T47D (cell line): ENCODE data around the gene WFDC12.

ENCODE experiments used
- DNase-seq, 2 experiments: peaks; one replicate each; pipeline versions ENCODE4 v3.0.0 to v3.0.0-alpha.2; 2011 to 2012; ENCODE audit warnings: low read depth in 1 of 2, low spot score in 1 of 2
- JUND ChIP-seq: IDR thresholded peaks from 2 replicates; pipeline ENCODE4 v1.6.1; 2012; ENCODE audit warnings: low read depth
- in situ Hi-C: cut with HindIII; loops from 2 replicates; pipeline ENCODE4 v1.10.0; 2016; ENCODE audit warnings: low sequenced_read_pairs, low pct_unique_long_range_greater_than_20kb

WFDC12 gene

DNA sequence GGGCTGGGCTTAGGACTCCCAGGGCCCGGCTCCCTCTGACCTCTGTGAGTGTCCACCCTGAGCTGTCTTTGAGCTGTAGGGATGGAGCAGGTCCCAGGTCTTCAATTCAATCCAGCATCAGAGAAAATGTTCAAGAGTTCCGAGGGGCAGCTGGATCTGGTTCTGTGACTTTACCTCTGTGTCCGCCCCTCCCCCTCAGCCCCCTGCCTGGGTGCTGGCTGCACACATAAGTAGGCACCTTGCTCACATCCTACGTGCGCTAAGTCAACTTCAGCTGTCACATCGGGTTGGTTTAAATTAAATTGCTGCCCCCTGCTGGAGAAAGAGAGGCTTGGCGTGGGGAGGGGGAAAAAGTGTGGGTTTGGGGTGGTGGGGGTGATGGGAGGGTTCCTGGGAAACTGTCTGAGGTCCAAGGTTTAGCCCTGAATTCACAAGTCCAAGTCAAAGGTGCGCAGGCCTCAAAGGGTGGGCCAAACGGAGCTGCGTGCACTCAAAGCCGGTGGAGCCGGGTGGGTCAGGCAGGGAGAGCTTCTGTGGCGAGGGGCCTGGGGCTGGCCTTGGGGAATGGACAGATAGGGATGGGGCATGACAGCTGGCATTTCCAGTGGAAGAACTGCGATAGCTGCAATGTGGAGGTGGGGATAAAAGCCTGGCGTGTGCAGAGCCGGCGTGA, 12.3 kb downstream of the WFDC12 start:
- in situ Hi-C loops, result no loop called here
- no peak for TF ChIP-seq JUND
- DNase-seq, result peak in 1 of 2 experiments; percentile 31

DNA sequence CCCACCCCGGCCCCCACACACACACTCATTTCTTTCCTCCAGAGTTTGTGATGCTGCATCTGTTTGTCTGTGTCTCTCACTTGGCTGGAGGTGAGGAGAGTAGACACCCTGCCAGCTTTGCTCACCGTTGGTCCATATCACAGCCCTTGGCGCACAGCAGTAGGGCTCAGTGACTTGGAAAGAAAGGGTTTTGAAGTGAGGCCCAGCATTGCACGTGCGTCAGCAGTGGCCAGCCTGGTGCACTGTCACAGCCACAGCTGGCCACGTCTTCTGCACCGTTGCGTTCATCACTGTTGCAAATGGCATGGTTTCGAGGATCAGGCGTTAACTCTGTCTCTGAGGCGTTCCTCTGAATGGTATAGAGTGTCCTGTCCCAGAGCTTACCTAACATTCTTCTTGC, 13.0 kb downstream of the WFDC12 start:
- TF ChIP-seq JUND, result no peak
- in situ Hi-C loops, result no loop called here
- no peak for DNase-seq

DNA sequence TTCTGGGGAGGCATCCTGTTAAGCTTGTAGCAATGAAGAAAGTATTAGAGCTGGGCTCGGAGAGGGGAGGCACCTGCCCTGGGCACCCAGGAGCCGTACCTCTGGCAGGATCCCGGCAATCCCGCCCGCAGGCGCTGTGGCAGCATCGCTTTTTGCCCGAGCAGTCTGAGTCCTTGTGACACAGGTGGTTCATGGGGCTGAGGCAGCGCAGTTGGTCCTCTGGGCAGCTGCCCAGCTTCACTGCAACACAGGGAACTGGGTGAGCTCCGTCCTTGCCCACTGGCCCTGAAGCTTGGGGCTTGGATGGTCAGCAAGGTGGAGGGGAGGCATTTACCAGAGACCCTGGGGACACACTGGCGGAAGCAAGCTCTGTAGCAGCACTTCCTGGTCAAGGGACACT, 14.0 kb downstream of the WFDC12 start:
- in situ Hi-C loops, result no loop called here
- DNase-seq, result no peak
- no peak for TF ChIP-seq JUND

DNA sequence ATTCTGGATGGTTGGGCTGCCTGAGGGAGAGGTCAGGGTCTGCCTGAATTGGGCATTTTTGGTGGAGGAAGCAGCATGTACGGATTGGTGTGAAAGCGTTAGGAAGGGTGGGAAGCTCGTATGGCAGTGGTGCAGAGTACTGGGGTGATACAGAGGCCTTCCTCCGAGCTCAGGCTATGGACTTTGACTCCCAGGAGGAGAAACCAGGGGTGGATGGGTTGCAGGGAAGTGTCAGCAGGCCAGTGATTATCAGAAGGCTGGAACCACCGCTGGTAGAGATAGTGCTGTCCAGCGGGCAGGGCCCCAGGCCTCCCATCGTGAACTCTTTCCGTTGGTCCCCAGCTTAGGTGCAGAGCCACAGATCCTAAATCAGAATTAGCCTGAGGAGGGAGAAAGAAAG, 14.6 kb downstream of the WFDC12 start:
- no peak for DNase-seq
- no peak for TF ChIP-seq JUND
- in situ Hi-C loops, result no loop called here

DNA sequence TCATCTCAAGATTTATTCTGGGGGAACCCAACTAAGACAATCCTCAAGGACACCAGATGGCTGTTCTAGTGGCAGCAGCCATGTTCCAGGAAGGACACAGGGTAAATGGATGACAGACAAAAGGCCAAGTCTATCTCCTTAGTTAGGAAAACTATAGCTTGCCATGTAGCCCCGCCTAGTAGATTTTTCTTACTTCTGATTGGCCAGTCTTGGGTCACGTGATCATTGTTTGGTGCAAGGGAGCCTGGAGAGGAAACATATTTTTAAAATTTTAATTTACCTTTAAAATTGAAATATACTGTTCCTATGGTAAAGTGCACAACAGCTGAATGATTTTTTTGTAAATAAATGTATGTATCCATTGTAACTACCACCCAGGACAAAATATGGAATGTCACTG, 18.9 kb downstream of the WFDC12 start:
- TF ChIP-seq JUND, result no peak
- in situ Hi-C loops, result no loop called here
- DNase-seq, result peak in 1 of 2 experiments; percentile 23

DNA sequence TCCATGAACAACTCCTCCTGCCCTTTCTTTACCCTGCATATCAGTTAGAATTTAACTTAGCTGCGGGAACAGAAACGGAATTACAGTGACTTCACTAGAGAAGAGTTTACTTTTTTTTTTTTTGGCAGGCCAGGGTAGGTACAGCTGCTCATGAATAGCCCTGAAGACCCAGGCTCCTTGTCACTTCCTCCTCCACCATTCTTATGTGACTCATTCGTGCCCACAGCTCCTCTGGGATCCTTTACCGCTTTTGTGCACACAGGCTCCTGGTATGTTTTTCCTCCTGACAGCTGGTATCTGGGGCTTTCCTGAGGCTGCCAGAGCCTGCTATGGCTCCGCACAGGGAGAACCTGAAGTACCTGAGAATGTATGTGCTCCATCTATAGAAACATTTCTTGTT, 19.5 kb downstream of the WFDC12 start:
- DNase-seq, result no peak
- TF ChIP-seq JUND, result no peak
- in situ Hi-C loops, result no loop called here

DNA sequence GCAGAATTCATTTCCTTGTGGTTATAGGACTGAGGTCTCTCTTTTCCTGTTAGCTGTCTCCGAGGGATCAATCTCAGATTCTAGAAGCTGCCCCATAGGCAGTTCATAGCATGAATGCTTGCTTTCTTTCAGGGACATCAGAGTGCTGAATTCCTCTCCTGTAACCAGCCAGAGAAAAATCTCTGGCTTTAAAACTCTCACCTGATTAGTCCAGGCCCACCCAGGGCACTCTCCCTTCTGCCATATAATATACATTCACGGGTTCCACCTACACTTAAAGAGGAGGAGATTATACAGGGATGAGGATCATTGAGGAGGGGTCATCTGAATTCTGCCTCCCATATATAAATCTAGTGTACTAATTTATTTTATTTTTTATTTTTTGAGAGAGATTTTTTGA, 21.2 kb downstream of the WFDC12 start:
- in situ Hi-C loops, result no loop called here
- DNase-seq, result no peak
- no peak for TF ChIP-seq JUND

DNA sequence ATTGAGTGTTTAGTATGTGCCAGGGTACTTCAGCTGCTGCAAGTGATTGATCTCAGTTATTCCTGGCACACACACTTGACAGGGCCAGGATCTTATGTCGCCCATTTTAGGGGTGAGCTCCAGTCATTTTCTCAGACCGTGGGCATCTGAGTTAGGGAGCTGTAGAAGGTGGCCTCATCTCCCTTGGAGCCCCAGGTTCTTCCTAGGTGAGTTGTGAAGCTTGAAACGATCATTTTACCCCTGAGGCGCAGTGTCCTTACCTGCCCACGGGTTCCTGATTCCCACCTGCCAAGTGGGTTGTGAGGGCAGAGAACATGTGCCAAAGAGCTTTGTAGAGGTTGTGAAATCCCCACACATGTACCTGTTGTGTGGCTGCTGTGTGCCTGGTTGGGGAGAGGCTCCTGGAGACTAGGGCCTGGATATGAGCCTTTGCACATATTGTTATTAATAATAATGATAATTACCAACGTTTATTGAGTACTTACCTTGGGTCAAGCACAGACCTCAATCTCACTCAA, 22.9 kb downstream of the WFDC12 start:
- in situ Hi-C loops, result no loop called here
- no peak for TF ChIP-seq JUND
- DNase-seq, result no peak

DNA sequence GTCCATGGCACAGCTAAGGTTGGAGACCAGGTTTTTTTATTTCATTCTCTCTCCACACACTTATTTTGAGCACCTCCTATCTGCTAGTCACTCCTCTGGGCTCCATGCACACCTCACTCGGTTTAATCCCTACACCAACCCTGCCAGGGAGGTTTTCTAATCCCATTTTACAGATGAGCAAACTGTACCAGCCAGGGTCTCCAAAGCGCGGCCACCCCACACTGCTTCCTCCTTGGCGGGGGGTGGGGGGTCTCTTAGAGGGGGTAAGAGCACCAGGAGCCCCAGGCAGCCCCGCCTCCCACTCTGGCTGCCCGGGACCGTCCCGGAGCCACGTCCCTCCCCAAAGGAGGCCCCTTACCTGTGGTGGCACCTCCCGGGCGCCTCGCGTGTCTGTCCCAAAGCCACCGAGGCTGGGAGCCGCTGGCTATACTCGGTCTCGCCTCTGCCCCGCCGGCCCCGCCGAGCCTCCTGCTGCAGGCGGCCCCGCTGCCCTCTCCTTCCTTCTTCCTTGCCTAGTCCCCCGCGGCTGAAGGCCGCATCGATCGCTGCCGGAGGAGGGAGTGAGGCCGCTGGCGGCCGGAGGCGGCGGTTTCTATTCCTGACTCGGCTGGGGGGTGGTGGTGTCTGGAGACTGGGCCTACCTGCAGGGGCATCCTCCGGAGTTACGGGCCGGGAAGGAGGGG, 23.6 kb downstream of the WFDC12 start, which contains the start of gene KCNS1:
TSS of gene KCNS1 (minus strand) at position 565 of the 683 bp plus-strand sequence. CDS start 1,891 bp downstream, outside the sequence.
- in situ Hi-C loops, result no loop called here
- no peak for TF ChIP-seq JUND
- no peak for DNase-seq

DNA sequence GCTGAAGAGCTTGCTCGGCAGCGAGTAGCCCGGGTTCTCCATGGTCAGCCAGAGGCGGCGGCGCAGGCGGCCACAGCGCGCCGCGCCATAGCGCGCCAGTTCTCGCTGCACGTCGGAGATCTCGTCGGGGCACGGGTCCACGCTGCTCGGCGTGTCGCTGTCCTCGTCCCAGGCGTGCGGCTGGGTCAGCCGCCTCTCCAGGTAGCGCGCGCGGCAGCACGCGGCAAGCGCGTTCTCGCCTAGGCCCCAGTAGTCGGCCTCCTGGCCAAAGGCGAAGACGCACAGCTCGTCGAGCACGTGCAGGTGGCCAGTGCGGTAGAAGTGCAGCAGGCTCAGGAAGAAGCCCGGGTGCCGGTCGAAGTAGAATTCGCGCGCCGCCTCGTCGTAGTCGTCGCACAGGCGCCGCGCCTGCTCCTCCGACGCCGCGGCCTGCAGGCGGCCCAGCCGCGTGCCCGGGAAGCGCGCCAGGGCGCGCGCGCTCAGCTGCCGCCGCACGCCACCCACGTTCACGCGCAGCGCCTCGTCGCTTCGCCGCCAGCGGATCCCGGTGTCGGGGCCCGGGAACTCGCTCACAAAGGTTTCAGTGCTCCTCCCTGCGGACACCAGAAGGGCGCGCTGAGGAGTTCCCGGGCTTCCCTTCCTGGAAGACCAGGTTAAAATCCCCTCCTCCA, 26.0 kb downstream of the WFDC12 start:
- no peak for DNase-seq
- in situ Hi-C loops, result no loop called here
- no peak for TF ChIP-seq JUND

DNA sequence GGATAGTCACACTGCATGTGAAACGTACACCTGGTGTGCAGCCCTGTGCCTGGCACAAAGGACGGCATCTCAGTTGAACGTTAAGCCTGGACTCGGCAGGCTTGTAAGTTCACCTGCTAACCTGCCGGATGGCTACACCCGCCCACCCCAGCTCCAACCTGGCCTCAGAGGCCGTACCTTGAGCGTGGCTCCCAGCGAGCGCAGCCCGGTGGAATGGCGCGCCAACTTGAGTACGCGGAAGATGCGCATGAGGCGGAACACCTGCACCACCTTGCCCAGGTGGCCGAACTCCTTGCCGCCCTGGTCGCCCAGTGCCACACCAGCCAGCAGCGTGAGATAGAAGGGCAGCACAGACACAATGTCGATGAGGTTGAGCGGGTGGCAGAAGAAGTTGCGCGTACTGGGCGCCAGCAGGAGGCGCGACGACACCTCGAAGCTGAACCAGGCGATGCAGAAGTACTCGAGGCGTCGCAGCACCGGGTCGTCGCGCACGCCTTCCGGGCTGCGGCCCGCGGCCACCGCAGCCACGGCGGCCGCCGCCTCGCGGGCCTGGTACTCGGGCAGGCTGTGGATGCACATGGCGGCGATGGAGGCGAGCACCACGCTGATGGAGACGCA, 26.7 kb downstream of the WFDC12 start:
- no peak for DNase-seq
- in situ Hi-C loops, result no loop called here
- TF ChIP-seq JUND, result no peak

DNA sequence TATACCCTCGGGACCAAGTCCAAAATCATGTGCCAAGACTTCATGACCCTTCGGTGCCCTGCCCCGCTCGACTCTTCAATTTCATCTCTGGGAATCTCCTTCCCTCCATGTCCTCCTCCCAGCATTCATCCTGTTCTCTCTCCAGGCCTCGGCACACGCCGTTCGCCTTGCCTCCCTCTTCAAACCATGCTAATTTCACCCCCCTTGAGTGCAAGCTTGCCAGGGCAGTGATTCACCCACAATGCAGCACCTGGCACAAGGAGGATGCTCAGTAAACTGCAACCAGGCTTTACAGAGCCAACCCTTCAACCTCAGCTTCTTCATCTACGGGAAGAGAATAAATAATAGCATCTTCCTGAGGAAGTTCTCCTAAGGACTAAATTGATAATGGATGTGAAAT, 27.5 kb downstream of the WFDC12 start:
- peak in 1 of 2 experiments; percentile 49 for DNase-seq
- no peak for TF ChIP-seq JUND
- in situ Hi-C loops, result no loop called here
